ENCODE measurements around the gene NDC1.

DNA sequence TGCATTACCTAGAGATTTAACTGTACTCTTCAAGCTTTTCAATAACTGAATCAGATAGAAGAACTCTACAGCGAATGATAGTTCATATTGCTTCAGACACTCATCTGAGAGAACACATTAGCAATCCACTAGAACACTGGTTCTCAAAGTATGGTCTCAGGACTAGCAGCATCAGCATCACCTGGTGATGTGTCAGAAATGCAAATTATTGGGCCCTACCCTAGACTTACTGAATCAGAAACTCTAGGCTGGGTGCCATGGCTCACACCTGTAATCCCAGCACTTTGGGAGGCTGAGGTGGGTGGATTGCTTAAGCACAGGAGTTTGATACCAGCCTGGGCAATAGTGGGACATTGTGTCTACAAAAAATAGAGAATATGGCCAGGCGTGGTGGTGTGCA is 74.2 kb downstream of the NDC1 start:
- TF ChIP-seq, protein P1, sequence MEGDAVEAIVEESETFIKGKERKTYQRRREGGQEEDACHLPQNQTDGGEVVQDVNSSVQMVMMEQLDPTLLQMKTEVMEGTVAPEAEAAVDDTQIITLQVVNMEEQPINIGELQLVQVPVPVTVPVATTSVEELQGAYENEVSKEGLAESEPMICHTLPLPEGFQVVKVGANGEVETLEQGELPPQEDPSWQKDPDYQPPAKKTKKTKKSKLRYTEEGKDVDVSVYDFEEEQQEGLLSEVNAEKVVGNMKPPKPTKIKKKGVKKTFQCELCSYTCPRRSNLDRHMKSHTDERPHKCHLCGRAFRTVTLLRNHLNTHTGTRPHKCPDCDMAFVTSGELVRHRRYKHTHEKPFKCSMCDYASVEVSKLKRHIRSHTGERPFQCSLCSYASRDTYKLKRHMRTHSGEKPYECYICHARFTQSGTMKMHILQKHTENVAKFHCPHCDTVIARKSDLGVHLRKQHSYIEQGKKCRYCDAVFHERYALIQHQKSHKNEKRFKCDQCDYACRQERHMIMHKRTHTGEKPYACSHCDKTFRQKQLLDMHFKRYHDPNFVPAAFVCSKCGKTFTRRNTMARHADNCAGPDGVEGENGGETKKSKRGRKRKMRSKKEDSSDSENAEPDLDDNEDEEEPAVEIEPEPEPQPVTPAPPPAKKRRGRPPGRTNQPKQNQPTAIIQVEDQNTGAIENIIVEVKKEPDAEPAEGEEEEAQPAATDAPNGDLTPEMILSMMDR (IDR thresholded peaks at IDR 0.05) = no peak
- TF ChIP-seq POLR2A (IDR thresholded peaks at IDR 0.05) = no peak
